Sigmoid colon (tissue), 4 donors: ENCODE data around the gene LOXHD1.

Source experiments
- EP300 ChIP-seq, 4 donors: sonication (generic); formaldehyde crosslinking; IDR thresholded peaks; one replicate each; pipeline ENCODE4 v1.6.1; 2017; ENCODE audit warnings: antibody characterized with exemption in 4 of 4
- POLR2AphosphoS5 ChIP-seq, 4 donors: sonication (generic); formaldehyde crosslinking; IDR thresholded peaks; one replicate each; pipeline ENCODE4 v1.6.1; 2017; ENCODE audit warnings: antibody characterized with exemption in 4 of 4
- TF ChIP-seq, protein P1 (sequence below), 4 experiments: fragments of 450-650 bp in 3 of 4; fragments of 200-600 bp in 1 of 4; IDR thresholded peaks; one replicate each; pipeline ENCODE4 v1.5.1; 2016 to 2019; ENCODE audit warnings: antibody characterized with exemption in 4 of 4, mild to moderate bottlenecking in 3 of 4, moderate library complexity in 2 of 4

DNA sequence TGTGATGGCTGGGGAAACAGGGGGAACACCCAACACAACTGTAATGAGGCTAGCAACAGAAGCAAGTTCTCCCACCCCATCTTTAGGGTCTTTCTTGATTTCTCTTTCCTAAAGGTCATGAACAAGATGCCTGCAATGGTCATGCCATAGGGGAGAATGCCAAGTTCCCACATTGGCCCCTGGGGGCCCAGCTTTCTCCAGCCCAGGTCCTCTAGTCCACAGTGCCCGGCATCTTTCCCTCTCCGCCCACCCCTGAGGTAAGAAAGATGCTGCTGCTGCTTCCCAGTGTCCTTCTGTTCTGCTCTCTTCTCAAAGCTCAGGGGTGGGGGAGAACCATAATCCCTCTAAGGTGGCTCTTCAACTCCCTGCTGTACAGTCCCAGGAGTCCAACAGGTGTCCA, 78.0 kb downstream of the LOXHD1 start:
- no peak for TF ChIP-seq POLR2AphosphoS5 (IDR thresholded peaks at IDR 0.05)
- TF ChIP-seq, protein P1, sequence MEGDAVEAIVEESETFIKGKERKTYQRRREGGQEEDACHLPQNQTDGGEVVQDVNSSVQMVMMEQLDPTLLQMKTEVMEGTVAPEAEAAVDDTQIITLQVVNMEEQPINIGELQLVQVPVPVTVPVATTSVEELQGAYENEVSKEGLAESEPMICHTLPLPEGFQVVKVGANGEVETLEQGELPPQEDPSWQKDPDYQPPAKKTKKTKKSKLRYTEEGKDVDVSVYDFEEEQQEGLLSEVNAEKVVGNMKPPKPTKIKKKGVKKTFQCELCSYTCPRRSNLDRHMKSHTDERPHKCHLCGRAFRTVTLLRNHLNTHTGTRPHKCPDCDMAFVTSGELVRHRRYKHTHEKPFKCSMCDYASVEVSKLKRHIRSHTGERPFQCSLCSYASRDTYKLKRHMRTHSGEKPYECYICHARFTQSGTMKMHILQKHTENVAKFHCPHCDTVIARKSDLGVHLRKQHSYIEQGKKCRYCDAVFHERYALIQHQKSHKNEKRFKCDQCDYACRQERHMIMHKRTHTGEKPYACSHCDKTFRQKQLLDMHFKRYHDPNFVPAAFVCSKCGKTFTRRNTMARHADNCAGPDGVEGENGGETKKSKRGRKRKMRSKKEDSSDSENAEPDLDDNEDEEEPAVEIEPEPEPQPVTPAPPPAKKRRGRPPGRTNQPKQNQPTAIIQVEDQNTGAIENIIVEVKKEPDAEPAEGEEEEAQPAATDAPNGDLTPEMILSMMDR (IDR thresholded peaks at IDR 0.05): no peak
- TF ChIP-seq EP300 (IDR thresholded peaks at IDR 0.05): no peak
